NAMALWA (cell line): ENCODE results near the gene SNAP25.

Source experiments
- DNase-seq: peaks from one replicate; pipeline ENCODE4 v3.0.0-alpha.2; 2015; ENCODE audit warnings: low spot score

SNAP25 gene

GRCh38 chr20:10332656-10333415 is 114.2 kb downstream of the SNAP25 start:
- DNase-seq = no peak

GRCh38 chr20:10336959-10337729 is 118.5 kb downstream of the SNAP25 start:
- DNase-seq = no peak

GRCh38 chr20:10338426-10339180 is 120.0 kb downstream of the SNAP25 start:
- DNase-seq = no peak

GRCh38 chr20:10339609-10340008 is 121.0 kb downstream of the SNAP25 start:
- DNase-seq = no peak

- DNase-seq = no peak
These were observed 123.5 kb downstream of the SNAP25 start for GRCh38 chr20:10342152-10342551.

- no peak for DNase-seq
These were observed 126.3 kb downstream of the SNAP25 start for GRCh38 chr20:10344953-10345352.

- no peak for DNase-seq
These were observed 128.7 kb downstream of the SNAP25 start for GRCh38 chr20:10347086-10347880.

GRCh38 chr20:10349118-10349517 is 130.5 kb downstream of the SNAP25 start:
- DNase-seq = no peak

- no peak for DNase-seq
These were observed 131.7 kb downstream of the SNAP25 start for GRCh38 chr20:10350188-10350842.

- no peak for DNase-seq
These were observed 134.5 kb downstream of the SNAP25 start for GRCh38 chr20:10352934-10353824.

GRCh38 chr20:10356628-10357027 is 138.0 kb downstream of the SNAP25 start:
- DNase-seq = no peak
